Measurements from ENCODE around the gene PAM.

PAM gene

GRCh38 chr5:102910240-102911226 lies 155.4 kb downstream of the PAM start:
- Histone ChIP-seq H3K9me3 (ENCODE audit: insufficient read depth, low read length) (no peaks in the 10 kb centered on the region), H4K20me1 (ENCODE audit: low read depth, low read length) (no peaks in the 10 kb centered on the region), H2AFZ (ENCODE audit: low read depth, low read length, severe bottlenecking) (no peak overlapping the region), H3K79me2 (ENCODE audit: insufficient read depth, low read length) (no peaks in the 10 kb centered on the region), H3K27me3 (ENCODE audit: low read length) (no peaks in the 10 kb centered on the region), H3K4me3 (ENCODE audit: insufficient read depth, low read length, poor library complexity, severe bottlenecking) (no peak overlapping the region), H3K9me2 (replicated peaks; ENCODE audit: insufficient read depth, low read length) (no peaks in the 10 kb centered on the region), H3K9ac (ENCODE audit: low read length) (no peak overlapping the region), H3K27ac (ENCODE audit: low read depth, low read length) (no peak overlapping the region), H3K4me2 (ENCODE audit: low read depth, low read length, poor library complexity, severe bottlenecking) (no peak overlapping the region), H3F3A (ENCODE audit: insufficient read depth) (no peaks in the 10 kb centered on the region), H3K36me3 (ENCODE audit: low read length) (no peaks in the 10 kb centered on the region)
- no peak for TF ChIP-seq CTCF (IDR thresholded peaks at IDR 0.05; ENCODE audit: insufficient read depth, low read length, poor library complexity, severe bottlenecking)
- no peak for TF ChIP-seq EZH2phosphoT487 (conservative IDR thresholded peaks at IDR 0.05; ENCODE audit: low read length)

GRCh38 chr5:102911973-102912372 lies 156.9 kb downstream of the PAM start:
- TF ChIP-seq EZH2phosphoT487 (conservative IDR thresholded peaks at IDR 0.05; ENCODE audit: low read length) = no peak
- no peak for TF ChIP-seq CTCF (IDR thresholded peaks at IDR 0.05; ENCODE audit: insufficient read depth, low read length, poor library complexity, severe bottlenecking)
- Histone ChIP-seq H3K79me2 (ENCODE audit: insufficient read depth, low read length) (no peaks in the 10 kb centered on the region), H3K4me2 (ENCODE audit: low read depth, low read length, poor library complexity, severe bottlenecking) (no peak overlapping the region), H3K9me2 (replicated peaks; ENCODE audit: insufficient read depth, low read length) (no peaks in the 10 kb centered on the region), H2AFZ (ENCODE audit: low read depth, low read length, severe bottlenecking) (no peak overlapping the region), H3K9ac (ENCODE audit: low read length) (no peak overlapping the region), H3K4me3 (ENCODE audit: insufficient read depth, low read length, poor library complexity, severe bottlenecking) (no peak overlapping the region), H3K27ac (ENCODE audit: low read depth, low read length) (no peak overlapping the region), H3K27me3 (ENCODE audit: low read length) (no peaks in the 10 kb centered on the region), H3K36me3 (ENCODE audit: low read length) (no peaks in the 10 kb centered on the region), H4K20me1 (ENCODE audit: low read depth, low read length) (no peaks in the 10 kb centered on the region), H3F3A (ENCODE audit: insufficient read depth) (no peaks in the 10 kb centered on the region), H3K9me3 (ENCODE audit: insufficient read depth, low read length) (no peaks in the 10 kb centered on the region)

- Histone ChIP-seq H4K20me1 (ENCODE audit: low read depth, low read length) (no peaks in the 10 kb centered on the region), H3K9ac (ENCODE audit: low read length) (no peak overlapping the region), H3K4me2 (ENCODE audit: low read depth, low read length, poor library complexity, severe bottlenecking) (no peak overlapping the region), H3K27ac (ENCODE audit: low read depth, low read length) (no peak overlapping the region), H3F3A (ENCODE audit: insufficient read depth) (no peaks in the 10 kb centered on the region), H3K4me3 (ENCODE audit: insufficient read depth, low read length, poor library complexity, severe bottlenecking) (no peak overlapping the region), H2AFZ (ENCODE audit: low read depth, low read length, severe bottlenecking) (no peak overlapping the region), H3K36me3 (ENCODE audit: low read length) (no peaks in the 10 kb centered on the region), H3K9me3 (ENCODE audit: insufficient read depth, low read length) (no peaks in the 10 kb centered on the region), H3K9me2 (replicated peaks; ENCODE audit: insufficient read depth, low read length) (no peaks in the 10 kb centered on the region), H3K27me3 (ENCODE audit: low read length) (no peaks in the 10 kb centered on the region), H3K79me2 (ENCODE audit: insufficient read depth, low read length) (no peaks in the 10 kb centered on the region)
- TF ChIP-seq CTCF (IDR thresholded peaks at IDR 0.05; ENCODE audit: insufficient read depth, low read length, poor library complexity, severe bottlenecking) (no peak), EZH2phosphoT487 (conservative IDR thresholded peaks at IDR 0.05; ENCODE audit: low read length) (no peak)
Measured at GRCh38 chr5:102916109-102916508, 161.0 kb downstream of the PAM start.
